Stimulated activated CD8-positive, alpha-beta memory T cell treated with anti-CD3 and anti-CD28 coated beads, Interleukin-4, amount 100 ng/mL, for 1 hour (primary cell): Measurements from ENCODE around the gene ACKR3.

ENCODE experiments used
- DNase-seq, 2 donors: peaks; one replicate each; pipeline ENCODE4 v3.0.0-alpha.2; 2020; ENCODE audit warnings: low read depth in 2 of 2, low spot score in 1 of 2

The ACKR3 gene

DNA sequence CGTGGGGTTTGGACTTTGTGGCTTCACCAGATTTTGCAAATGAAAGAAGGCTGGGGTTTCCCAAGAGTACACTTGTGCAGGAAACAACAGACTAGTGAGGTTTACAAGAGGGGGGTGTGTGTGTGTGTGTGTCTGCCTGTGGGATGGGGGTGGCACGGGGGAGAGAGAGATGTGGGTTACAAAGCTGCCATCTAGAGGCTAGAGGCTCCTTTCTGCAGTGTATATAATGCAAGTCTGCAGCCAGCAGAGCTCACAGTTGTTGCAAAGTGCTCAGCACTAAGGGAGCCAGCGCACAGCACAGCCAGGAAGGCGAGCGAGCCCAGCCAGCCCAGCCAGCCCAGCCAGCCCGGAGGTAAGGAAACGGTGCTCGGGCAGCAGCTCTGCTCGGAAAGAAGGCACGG lies at the start of gene ACKR3:
ACKR3 (plus strand) TSS at position 253 of the 401 bp plus-strand sequence. CDS start 10,641 bp downstream, outside the sequence.
- DNase-seq = peak; percentile 27 to 53

DNA sequence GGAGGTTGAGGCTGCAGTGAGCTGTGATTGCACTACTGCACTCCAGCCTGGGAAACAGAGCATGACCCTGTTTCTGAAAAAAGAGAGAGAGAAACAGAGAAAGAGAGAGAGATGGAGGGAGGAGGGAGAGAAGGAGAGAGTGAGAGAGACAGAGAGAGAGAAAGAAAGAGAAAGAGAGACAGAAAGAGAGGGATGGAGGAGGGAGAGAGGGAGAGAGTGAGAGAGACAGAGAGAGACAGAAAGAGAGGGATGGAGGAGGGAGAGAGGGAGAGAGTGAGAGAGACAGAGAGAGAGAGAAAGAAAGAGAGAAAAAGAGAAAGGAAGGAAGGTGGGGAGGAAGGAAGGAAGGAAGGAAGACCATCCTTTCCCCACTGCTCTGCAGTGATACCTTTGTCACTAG lies 48.1 kb upstream of the ACKR3 start:
- no peak for DNase-seq

DNA sequence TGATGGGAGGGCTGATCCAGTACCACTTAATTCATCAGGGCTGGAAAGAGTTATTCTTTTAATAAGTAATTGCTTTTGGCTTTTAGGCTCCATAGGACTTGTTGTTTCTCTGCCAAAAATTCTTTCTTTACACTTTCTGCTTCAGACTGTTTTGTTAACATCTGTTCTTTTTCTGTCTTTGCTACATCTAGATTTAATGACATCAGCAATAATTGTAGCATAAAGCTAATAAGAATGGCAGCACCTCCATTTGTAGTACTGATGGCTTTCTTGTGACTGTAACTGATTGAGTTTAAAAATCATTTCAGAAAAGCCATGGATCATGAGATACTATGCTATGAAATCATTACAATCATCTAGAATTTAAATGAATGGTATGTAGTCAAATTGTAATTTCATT lies 46.4 kb upstream of the ACKR3 start:
- DNase-seq = no peak

DNA sequence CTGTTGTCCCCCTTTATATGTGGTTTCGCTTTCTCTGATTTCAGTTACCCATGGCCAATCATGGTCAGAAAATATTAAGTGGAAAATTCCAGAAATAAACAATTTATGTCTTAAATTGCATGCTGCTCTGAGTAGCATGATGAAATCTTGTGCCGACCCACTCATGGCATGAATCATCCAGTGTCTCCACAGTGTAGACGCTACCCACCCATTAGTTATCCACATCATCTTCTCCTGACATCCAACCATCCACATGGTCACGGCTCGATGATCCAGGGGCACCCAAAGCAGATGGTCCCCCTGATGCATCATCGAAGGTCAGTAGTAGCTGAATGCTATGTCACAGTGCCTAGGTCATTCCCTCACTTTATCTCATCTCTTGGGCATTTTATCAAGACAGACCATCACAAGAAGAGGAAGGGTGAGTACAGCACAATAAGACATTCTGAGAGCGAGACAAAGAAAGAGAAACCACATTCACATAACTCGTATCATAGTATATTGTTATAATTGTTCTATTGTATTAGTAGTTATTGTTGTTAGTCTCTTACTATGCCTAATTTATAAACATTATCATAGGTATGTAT lies 44.1 kb upstream of the ACKR3 start:
- no peak for DNase-seq

DNA sequence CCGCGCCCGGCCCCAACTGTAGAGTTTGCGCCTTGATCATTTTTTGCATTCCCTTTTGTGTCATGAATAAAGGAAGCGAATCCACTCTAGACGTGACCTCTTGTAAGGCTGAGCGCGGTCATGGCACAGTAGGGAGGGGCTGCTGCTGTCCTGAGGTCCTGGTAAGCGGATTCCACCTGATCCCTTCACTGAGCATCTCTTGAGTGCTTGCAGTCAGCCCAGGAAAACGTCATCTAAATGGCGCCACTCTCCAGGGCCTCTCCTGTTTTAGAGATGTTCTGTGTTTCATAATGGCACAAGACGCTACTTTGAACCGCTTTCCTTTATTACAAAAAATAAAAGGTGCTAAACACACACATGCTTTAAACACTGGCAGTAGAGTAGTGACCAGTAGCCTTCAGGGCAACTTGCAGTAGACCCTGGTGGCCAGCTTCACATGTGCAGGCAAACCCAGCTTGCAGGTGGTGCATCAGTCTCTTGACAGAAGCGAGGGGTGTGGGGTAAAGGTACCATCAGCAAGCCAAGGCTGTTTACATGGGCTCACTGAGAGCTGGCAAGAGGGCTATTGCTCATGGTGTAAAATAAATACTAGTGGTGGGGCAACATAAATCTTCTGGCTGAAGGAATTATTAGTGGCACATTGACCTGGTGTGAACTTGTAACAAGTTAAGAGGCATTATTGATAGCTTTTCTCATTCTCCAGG lies 43.0 kb upstream of the ACKR3 start:
- no peak for DNase-seq

DNA sequence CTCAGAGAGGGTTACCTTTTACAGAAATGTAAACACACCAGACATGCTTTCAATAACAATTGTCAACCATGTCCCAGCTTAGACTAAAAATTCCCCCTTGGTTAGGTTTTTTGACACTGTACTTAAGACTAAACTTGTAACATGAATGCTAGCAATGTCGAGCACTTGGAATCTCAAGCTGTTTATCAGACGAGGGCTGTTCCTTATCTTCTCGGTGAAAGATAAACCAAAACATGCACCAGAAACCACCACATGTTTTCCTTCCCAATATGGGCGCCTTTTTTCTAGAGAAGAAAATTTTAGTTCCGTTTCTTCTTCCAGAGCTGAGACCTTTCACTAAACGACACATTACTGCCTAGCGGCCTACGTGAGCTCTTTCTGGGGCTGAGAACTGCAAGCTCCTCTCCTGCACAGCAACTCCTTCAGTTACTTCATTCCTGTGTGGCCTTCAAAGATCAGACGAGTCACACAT lies 42.4 kb upstream of the ACKR3 start:
- no peak for DNase-seq

DNA sequence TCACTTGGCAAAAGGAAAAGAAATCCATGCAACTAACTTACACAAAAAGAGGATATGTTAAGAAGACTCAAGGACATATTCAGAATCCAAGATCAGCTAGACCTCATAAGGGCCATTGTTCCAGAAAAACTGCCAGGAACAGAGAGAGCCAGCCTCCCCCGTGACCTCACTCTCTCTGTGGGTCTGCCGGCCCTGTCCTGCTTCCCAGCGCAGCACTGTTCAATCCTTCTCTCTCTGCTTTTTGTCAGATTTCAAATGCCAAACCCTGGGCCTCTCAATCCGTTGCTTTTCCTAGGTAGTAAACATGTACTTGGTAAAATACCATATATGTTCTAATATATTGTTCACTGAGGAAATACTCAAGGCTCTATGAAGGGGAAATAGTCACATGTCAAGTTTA lies 40.0 kb upstream of the ACKR3 start:
- DNase-seq = no peak

DNA sequence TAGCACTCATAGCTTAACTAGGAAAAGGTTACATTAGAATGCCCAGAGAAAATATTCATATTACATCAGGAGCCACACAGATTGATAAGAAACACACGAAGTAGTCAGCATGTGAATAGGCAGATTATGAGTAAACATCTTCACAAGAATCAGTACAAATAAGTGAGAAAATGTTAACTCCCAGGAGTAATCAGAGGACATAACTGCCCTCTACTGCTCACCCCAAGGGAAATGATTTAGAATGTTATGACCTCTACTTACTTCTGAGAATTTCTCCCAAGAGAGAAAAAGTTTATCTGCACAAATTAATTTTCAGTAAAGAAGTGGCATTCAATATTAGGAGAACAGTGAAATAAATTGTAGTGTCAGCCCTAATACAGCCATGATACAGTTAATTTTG lies 39.1 kb upstream of the ACKR3 start:
- no peak for DNase-seq

DNA sequence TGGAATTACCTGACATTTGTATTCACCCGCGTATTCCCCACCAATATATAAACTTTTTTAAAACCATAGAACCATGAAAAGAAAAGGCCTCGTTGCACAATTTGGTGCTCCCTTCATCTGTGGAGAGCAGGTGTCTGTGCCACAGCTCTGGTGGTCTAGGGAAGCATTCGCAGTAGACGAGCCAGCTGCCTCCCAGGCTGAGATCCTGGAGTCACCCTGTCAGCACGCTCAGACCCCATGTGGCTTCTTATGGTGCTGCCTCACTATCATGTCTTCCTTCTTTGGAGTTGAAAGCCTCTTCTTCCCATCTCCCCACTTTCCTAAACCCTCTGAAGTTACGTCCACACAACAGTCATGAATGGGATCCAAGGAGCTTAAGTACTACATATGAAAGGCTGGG lies 38.4 kb upstream of the ACKR3 start:
- no peak for DNase-seq

DNA sequence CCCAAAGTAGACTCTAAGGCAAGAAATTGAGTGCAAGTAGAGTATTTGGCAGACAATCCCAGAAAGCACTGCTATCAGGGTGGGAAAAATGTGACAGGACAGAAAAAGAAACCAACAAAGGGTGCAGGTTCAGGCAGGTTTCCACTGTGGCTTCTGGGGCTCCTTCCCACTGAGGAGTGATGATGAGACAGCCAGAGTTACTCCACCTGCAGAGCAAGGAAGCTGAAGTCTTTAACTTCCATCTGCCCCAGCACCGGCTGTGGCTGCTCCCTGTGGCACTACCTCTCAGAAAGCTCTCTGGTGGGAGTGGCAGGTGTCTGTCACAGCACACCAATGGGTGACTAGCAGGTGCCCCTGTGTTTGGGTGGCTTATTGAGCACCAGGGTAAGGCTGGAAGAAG lies 37.6 kb upstream of the ACKR3 start:
- DNase-seq = no peak

DNA sequence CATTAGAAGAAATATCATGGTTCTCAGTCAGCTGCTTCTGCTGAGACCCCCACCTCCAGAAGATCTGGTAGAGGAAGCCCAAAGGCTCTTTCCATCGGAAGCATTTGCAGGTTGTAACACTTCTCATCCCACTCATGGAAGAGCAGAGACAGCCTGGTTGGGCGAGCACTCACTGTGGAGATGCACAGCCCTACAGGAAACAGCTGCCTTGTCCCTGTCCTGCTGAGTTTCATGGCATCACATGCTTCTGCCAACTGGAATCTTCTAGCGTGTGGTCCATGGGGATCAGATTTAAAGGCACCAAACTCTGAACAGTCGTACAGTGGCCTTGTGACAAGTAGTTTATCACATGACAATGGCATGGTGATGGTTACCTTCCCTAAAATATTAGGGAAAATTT lies 36.3 kb upstream of the ACKR3 start:
- no peak for DNase-seq

DNA sequence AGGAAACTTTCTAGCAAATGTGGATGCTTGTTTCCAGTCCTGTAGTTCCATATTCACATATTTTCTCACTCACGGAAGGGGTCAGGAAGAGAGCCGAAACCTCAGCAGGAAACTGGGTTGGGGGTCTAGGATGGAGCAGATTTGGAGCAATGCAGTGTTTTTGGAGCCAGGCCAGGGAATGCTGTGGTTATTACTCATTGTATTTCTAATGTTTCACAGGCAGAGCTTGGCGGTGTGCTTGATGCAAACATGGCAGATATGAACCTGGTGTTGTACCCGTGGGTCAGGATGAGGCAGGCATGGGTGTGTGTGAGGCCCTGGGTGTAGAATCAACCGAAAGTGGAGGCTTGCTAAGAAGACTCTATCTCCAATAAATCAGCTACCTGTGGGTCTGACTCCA lies 34.6 kb upstream of the ACKR3 start:
- DNase-seq = no peak

DNA sequence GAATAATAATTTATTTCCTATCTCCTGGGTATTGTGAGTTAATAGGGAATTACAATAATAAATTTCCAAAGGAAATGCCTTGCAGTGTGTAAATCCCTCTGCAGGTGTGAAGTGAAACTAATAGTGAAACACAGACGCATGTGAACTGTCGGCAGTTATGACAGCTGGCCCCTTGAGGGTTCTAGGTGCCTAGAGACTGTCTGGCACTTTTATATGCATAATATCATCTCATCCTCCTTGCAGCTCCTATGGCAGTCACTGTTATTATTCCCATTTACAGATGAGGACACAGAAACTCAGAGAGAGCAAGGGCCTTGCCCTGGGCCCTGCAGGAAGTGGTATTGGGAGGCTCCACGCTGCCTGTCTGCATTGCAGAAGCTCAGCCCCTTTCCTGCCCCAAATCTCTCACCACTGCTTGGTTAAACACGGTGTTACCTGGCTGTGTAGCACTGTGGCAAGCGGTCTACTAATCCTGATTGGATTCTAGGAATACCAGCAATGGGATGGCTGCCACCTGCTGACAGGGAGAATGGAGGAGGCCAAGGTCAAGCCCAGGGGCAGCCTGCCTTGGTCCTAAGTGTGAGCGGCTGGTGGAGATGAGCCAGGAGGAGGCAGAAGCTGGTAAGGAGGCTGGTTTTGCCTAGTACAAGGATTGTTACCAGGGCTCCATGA lies 32.8 kb upstream of the ACKR3 start:
- DNase-seq = peak in 1 of 2 donors; percentile 41

DNA sequence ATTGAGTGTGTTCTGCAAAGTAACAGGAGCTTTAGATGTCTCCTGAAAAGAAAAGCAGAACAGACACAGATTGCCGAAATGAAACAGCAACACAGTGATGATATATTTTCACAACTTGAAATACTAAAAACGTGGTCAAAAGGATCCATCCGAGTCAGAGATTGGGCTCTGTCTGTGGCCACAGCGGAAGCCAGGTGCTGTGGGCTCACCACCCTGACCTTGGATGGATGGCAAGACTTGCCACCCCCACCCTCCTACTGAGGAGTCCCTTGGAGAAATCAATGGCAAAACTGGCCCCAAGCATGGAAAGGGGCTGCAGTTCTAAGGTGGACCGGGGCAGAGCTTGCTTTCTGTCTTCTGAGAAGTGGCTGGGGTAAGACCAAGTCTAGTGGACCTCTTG lies 31.4 kb upstream of the ACKR3 start:
- no peak for DNase-seq

DNA sequence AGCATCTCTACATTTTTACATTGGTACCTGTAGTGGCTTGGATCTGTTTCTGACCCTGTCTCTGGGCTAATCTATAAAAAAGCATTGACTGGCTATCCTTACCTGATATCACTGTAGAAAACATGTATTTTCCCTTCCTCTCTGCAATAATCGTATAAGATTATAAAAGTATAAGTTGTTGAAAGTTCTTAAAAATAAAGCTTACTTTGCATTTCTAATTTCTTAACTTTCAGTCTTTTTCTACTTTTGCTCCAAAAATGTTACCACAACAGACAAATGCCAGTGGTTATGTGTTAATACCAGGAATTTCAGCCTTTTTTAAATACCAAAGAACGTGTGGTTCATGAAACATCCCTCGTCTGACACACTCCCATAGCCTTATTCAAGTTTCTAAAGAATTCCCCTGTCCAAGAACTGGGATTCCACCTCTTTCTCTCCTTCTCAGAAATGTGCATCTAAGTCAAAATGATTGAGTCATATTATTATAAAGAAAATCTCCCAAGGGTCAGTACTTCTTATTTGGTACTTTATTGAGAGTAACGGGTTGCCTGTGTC lies 28.5 kb upstream of the ACKR3 start:
- DNase-seq = no peak

DNA sequence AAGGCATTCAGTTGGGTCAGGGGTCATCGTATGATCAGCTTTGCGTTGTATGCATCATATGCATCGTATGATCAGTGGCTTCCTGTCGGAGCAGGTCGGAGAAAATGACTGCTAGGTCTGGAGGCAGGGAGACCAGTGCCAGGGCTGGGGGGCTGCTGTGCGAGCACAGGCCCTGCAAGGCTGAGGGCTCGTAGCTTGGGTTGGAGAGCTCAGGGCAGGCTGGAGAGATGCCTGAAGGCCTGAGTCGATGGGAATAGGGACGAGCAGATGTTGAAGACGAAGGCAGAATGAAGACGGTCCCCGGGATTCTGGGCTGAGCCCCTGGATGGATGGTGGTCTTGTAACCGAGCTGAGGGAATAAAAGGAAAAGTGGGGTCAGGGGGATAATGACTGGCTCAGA lies 25.3 kb upstream of the ACKR3 start:
- DNase-seq = no peak

DNA sequence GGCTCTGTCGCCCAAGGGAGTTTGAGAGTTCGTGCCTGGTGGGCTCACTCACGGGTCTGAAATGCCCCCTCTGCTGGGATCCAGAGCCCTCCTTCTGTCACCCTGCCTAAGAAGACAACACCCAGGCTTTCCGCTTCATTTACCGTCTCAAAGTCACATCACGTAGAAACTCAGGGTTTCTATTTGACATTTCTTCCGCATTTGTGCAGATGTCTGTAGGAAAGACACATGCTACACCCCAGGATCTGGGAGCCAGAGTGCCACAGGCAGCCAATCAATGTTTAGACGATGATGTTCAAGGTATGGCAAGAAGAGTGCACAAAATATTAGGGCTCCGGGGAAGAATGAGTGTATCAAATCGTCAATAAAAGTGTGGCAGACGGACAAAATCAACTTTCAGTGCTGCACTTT lies 24.4 kb upstream of the ACKR3 start:
- DNase-seq = no peak

DNA sequence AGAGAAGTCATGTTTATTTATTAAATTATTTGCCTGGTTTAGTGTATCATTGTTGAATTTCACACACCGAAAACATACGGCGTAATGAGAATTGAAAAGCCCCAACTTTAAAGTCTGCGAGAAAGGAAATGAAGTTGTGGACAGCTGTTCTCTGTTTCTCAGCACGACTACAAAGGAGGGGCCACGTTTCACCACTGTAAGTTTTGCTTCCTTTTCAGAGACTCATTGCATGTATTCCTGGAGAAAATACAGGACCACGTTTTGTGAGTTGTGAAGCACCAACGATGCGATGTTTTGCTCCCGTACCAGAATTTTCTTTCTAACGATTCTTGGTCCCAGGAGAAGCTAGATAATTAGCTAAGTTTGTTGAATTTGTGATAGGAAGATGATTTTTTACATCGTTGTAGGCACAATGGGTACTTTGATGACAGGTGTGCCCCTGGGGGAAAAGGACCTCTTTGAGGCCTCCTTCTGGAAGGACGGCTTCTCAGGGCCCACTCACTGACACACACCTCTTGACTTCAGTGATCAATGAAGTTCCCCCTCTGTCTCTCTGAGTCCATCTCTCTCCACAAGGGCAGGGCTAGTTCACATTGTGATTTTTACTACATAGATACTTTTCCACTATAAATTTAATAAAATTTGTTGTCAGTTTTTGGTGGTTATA lies 23.7 kb upstream of the ACKR3 start:
- DNase-seq = no peak

DNA sequence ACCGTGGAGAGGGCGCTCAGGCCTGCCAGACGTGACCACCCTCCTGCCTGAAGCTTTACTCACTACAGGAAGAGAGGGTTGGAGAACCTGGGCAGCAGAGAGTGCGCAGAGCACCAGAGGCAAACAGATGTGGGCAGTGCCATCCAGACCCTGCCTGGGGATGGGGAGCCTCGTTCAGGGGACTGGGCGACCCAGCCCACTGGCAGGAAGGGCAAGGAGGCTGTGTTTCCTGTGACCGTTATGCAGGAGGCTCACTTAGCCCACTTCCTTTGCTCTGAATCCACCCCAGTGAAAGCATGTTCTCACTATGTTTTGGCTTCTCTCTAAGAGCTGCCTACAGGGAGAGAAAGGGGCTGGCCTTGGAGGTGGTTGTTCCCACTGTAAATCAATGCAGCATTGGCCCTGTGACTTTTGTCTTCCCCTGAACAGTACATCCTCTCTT lies 23.0 kb upstream of the ACKR3 start:
- no peak for DNase-seq

DNA sequence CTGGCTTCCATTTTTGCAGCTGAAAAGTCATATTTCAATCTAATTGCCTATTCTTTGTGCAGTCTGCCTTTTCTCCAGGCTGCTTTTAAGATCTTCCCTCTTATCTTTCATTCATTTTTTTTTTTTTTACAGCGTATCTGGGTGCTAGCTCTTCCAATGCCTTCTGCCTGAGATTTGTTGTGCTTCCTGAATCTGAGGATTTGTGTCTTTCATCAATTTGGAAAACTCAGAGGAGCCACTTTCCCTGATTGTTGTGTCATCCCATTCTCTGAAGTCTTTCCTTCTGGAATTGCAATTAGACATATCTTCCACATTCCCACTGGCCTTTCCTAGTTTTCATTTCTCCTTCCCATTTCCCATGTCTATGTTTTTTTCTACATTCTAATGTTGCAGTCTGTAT lies 21.9 kb upstream of the ACKR3 start:
- DNase-seq = no peak

DNA sequence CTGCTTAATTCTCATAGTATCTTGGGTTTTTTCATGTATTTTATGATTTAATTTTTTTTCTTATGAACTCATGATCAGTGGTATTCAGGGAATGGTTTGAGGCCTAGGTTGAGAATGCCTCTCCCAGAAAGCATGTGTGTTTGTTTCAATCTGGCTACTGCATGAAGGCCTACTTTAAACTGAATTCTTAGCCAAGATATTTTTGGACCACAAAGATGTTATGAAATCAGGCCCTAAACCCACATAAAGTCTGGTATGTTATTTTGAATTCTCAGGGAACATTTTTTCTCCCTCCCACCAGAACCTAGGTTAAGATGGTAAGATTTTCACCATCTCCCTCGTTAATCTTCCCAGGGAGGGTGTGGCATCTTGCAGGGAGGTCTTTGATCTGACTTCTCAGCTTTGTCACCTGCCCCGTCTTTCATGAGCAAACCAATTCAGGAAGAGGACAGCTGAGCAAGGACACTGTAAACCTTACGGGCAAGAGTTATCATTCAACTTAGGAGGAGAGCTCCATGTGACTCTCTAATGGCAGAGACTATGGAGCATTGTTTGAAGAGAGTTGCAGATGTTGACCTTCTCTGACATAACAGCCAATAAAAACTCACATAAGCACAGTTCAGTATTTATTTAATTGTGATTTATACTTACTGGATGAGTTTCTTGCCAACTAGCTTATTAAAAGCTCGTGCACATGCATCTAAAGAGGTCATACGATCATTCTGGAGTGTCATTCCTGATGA lies 21.3 kb upstream of the ACKR3 start:
- no peak for DNase-seq
